SH-SY5Y (cell line): Measurements from ENCODE around the gene CTH.

ENCODE experiments used
- GATA2 ChIP-seq: IDR thresholded peaks from 2 replicates; pipeline ENCODE4 v1.6.1; 2011; ENCODE audit warnings: mild to moderate bottlenecking, low read depth, low read length
- GATA3 ChIP-seq: IDR thresholded peaks from 2 replicates; pipeline ENCODE4 v1.6.1; 2011; ENCODE audit warnings: low read depth, mild to moderate bottlenecking, low read length, moderate library complexity

- TF ChIP-seq GATA2, result no peak
- no peak for TF ChIP-seq GATA3
These were observed 9.1 kb upstream of the CTH start for GRCh38 chr1:70401974-70402373.
